Inflammatory macrophage (primary cell): ENCODE results near the gene AFG1L.
"Not testable (repeated sequence)": the region's sequence is repeated elsewhere in the genome, so short reads cannot be mapped to it uniquely, and the experiment has no call there.

Source experiments
- DNase-seq, 2 donors: peaks; one replicate each; pipeline ENCODE4 v3.0.0-alpha.2; 2020 to 2022

The AFG1L gene

DNA sequence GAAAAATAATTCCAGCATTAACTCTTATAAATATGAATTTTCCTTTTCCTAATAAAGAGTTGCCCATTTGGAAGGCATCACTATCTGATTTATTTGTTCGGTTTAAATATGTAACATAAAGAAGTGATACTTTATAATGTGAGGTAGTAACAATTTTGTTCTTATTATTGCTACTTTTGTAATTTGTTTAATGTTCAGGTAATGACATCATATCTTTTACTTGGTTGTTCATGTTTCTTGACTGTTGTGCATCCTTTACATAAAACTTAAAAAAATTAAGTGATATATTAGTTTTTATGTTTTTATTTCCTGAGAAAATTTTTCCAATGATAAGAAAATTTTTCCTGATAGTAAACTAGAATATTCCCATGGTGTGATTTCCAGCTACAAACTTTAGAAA is 124.6 kb downstream of the AFG1L start:
- no peak for DNase-seq

DNA sequence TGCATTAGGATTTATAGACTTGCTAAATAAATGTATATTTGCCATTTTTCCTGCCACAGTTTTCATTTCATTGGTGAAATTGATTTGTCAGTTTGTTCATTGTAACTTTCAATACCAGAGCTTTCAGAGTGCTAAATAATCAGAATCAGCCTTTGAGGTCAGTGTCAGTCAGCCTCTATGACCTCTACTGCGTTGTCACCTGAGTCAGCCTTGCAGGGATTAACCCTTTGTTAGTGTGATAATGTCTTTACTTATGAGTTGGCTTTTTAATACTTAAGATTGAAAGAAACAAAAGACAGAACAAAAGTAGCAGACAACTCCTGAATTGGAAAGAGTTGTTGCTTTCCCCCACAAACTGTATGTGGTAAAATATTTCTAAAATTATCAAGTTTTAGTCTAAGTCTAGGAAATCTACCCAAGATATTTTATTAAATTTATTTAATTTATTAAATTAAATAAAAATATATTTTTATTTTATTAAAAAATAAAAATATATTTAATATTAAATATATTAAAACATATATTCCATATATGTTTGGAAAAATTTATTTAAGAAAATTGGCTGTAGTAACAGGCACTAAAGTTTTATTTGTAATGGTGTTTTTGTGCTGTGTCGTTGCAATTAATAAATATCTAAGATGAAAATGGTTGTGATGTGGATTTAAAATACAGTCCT is 125.2 kb downstream of the AFG1L start:
- no peak for DNase-seq

DNA sequence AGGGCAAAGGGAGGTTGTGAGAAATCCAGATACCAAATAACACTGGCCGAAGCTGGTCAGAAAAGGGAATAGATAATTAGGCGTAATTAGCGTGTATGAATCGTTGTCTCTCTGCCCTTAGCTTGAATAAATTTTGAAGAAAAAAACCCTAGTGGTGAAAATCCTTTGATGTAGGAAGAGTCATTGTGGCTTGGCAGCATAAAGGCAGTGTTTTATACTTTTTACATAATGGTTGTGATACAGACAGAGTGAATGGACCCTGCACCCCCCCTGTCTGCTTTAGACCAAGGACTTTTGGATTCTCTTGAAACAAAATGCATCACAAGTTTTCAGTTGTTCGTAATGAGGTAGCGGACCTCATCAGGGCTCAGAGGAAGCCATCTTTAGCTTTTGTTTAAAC is 126.5 kb downstream of the AFG1L start:
- DNase-seq, result no peak

DNA sequence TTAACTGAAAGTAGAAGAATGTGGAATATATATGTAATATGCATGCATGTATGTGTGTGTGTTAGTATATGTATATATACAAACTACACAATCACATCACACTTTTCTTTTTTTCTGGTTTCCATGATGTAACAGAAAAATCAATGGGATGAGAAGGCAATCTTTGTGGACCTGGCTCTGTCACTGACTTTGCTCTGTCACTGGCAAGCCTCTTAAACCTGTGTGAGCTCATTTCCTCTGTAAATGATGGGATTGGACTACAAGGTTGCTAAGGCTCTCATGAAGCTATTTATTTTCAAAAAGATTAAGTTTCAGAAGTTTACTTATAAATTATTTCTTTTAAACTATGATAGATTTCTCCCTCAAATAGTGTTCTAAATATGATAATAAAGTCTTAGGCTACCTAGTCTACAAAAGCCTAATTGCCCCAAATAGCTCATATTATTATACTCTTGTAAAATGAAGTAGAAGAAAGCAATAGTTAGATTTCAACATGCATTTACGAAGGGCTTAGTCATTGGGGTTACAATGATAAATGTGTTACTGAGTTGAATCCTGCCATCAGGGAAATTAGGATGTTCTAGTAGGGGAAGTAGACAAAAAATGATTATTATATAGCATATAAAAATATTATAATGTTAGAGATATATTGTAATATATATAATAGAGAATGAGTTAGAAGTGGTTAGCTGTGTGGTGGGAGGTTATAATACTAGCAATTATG is 129.3 kb downstream of the AFG1L start:
- peak in 1 of 2 donors; percentile 4 for DNase-seq

DNA sequence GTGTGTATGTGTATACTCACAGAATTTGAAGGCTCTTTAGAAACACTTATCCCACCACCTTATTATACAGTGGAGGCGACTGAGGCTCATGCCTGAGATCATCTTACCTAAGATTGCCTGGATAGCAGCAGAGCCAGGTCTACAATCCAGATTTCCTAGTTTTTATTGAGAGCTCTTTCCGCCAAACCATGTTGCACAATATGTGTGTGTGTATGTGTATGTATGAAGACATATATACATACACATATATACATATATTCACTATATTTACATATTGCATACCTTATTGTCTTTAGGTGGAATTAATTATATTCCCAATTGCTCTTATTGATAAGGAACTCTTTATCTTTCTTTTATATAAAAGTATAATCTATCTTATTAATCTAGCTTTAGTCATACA is 130.6 kb downstream of the AFG1L start:
- DNase-seq, result no peak

DNA sequence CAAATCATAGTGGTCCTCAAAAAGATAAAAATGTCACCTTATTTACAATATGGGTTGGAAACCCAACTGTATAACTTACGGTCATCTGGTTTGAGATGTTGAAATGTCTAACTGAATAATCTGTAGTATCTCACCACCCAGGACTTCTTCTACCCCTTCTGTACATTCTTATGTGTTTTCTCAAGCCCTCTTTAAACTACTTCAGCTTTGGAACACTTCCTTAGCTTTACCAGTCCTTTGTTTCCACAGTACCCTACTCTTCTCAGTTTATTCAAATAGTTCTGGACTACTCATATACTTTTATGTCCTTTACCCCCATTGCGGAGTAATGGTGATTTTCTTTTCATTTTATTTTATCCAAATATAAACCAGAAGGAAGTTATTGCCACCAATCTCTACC is 137.3 kb downstream of the AFG1L start:
- no peak for DNase-seq

DNA sequence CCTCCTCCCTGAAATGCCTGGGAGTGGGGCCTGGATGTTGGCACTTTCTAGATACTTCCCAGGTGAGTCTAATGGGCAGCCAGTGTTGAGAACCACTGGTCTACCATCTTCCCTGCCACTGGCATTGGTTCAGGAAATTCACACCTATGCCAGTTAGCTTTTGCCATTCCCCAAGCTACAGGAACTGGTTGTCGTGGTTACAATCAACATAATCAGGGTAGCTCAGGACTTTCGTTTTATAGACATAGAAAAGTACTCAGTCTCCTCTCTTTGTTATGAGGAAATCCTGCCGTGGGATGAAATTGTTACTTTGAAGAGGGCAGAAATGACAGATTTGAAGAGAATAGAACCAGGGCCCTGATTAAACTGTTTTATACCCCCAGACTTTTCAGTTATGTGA is 137.9 kb downstream of the AFG1L start:
- DNase-seq, result no peak

DNA sequence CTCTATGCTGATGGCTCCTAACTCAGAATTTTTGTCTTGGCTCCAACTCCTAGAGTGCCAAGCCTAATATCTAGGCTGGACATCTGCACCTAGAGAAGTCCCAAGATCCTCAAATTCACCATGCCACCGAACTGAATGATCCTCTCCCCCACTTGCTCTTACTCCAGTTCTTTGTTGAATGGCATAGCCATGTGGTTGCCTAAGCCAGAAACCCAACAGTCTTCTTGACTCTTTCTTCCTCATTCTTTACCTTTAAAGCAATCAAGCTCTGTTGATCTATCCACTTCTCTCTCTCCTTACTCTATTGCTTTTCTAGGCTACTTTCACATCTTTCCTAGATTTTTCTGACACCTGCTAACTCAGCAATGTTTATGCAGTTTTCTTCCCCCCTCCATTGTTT is 139.4 kb downstream of the AFG1L start:
- DNase-seq, result no peak

DNA sequence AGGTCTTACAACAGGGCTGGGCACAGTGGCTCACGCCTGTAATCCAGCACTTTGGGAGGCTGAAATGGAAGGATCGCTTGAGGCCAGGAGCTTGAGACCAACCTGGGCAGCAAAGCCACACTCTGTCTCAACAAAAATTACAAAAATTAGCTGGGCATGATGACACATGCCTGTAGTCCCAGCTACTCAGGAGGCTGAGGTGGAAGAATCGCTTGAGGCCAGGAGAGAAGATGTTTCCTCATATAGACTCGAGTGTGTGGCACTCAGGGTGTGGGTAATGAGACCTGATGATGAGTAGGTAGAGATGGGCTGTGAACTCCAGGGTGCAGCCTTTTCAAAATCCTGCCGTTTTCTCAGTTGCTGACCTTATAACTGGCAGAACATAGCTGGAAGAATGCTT is 140.5 kb downstream of the AFG1L start:
- no peak for DNase-seq

DNA sequence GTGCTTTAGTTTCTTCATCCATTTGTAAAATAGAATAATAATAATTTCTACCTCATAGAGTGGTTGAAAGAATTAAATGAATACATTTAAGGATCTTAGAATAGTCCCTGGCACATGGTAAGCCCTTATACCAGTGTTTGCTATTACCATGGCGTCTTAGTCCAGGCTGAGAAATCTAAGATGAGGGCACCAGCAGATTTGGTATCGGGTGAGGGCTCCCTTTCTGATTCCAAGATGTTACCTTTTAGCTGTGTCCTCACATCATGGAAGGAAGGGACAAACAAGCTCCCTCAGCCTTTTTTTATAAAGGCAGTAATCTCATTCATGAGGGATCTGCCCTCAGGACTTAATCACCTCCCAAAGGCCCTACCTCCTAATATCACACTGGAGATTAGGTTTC is 141.9 kb downstream of the AFG1L start:
- DNase-seq, result no peak

DNA sequence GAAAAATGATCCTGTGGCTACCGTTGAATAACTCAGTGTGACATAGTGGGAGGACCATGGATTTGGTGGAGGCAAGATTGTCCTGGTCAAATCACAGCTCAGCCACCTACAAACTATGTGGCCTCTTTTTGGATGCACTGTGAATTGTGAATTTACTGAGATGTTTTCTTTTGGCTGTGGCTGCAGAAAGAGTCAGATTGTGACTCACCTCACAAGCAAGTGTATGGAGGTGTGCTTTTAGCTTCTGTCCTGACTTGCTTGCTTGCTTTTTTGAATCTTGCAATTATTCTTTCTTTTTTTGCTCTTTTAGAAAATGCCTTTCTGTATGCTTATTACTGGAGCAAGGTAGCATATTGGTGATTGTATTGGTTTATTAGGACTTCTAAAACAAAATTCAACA is 143.0 kb downstream of the AFG1L start:
- no peak for DNase-seq

DNA sequence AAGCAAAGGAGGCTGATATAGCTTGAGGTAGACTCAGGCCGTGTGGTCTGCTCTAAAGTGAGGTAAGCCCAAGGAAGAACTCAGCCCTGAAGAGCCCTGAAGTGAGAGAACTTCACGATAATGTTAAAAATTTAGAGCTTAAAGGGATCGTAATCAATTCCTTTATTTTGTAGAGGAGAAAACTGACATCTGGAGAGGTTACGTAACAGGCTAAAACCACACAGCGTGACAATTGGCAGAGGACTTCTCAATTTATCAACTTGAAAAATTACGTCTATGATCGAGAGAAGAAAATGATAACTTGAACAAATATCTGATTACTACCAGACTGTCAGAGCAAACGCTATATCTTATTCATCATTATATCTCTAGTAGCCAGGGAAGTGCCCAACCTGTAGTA is 144.1 kb downstream of the AFG1L start:
- DNase-seq, result peak; percentile 34 to 43

DNA sequence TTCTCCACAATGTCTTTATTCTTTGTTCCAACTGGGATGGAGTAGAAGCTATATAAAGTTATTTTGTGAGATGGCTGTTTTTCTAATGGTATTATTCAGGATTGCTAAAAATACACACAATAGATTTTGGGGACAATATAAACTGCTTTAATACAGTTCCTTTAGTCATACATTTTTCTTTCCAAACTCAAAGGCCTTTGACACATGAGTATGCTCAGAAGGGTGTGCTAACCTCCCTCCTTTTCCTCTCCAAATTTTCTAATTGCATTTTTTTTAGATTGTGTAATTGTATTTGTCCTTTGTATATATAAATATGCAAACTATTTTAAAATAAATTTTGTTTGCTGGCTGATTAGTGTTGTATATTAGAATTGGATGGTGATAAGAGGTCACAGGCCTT is 146.3 kb downstream of the AFG1L start:
- DNase-seq, result no peak

DNA sequence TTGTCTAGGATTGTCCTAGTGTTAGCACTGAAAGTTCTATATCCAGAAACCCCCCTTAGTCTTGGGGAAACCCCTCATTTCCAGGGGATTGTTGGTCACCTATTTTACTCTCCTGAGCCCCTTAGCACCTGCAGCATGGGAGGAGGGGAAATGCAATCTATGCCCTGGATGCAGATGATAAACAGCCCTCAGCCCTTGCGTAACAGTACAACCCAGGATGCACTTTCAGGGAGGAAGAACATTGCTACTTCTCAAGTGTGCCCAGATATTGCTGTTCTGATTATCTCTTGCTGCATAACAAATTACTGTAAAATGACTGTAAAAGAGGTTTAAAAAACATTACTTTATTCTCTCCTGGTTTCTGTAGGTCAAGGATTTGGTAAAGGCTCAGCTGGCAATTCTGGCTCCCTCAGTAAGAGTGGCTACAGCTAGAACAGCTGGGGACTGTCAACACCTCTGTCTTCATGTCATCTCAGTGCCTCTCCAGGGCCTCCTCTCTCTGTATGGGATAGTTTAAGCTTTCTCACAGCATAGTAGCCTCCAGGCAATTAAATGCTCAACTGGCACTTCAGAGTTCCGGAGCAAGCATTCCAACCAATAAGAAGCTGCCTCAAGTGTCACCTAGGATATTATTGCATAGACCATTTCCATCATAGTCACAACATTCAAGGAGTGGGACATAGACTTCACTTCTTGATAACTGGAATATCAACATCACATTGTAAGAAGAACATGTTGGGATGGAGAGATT is 148.1 kb downstream of the AFG1L start:
- DNase-seq, result no peak

DNA sequence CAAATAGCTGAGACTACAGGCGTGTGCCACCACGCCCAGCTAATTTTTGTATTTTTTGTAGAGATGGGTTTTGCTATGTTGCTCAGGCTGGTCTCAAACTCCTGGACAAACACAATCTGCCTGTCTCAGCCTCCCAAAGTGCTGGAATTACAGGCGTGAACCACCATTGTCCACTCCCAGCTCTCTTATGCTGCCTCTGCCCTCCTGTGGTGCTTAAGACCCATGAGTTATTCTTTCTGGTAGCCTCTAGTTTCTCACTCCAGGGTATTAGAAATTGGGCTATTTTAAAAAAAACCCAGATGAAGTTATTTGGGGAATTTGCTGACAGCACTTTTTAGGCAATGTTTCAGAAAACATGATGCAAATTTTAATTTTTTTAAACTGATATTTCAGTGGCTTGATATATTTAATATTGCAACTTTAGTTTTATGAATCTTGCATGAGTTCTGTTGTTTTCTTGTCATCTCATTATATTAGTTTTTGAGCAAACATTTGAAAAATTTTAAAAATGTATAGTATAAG is 151.8 kb downstream of the AFG1L start:
- no peak for DNase-seq

DNA sequence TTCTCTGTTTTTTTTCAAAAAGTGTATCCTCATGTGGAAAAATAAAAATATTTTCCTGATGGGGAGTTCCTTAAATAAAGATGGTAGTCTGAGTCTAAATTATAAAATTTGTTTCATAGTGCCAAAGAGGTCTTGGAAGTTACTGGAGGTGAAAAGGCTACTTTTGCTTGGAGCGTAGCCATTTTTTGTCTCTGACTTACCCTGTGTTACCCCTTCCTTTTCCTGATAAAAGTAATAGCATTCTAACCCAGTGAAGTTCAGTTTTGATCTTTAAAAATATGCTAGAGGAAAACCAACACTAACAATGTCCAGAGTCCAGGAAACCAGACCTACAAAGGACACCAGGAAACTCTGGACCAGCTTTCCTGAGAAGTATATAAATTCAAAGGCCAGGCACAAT is 153.6 kb downstream of the AFG1L start:
- no peak for DNase-seq

DNA sequence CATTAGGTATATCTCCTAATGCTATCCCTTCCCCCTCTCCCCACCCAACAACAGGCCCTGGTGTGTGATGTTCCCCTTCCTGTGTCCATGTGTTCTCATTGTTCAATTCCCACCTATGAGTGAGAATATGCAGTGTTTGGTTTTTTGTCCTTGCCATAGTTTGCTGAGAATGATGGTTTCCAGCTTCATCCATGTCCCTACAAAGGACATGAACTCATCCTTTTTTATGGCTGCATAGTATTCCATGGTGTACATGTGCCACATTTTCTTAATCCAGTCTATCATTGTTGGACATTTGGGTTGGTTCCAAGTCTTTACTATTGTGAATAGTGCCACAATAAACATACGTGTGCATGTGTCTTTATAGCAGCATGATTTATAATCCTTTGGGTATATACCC is 154.9 kb downstream of the AFG1L start:
- DNase-seq, result not testable (repeated sequence)

DNA sequence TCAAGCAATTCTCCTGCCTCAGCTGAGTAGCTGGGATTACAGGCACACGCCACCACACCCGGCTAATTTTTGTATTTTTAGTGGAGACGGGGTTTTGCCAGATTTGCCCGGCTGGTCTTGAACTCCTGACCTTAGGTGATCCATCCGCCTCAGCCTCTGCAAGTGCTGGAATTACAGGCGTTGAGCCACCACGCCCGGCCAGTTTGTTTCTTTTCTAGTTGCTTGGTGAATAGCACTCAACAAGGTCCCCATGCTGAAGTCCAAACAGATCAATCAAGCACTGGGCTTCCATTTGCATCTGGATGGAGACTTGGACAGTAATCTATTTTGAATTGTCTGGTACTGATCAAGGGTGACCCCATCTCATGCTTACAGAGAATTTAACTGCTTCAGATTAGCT is 157.0 kb downstream of the AFG1L start:
- DNase-seq, result no peak

DNA sequence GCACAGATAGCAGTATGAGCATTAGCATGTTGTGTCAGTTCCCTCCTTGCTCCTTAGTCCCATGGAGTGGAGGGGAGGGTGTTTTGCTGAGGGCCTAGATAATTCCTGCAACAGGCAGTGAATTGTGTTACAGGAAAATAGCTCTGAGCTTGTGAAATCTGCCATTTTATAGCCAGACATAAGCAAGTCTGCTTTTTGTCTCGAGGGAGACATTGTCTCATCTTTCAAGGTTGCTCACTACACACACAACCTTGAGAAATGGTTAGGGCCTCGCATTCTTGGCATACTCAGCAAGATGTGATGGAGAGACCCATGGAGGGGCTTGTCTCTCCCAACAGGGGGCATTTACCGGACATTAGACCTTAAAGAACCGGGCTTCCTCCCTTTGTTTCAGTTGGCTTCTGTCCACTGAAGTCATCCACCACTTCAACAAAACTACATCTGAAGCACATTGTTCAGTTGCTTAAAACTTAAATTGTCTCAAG is 157.9 kb downstream of the AFG1L start:
- no peak for DNase-seq

DNA sequence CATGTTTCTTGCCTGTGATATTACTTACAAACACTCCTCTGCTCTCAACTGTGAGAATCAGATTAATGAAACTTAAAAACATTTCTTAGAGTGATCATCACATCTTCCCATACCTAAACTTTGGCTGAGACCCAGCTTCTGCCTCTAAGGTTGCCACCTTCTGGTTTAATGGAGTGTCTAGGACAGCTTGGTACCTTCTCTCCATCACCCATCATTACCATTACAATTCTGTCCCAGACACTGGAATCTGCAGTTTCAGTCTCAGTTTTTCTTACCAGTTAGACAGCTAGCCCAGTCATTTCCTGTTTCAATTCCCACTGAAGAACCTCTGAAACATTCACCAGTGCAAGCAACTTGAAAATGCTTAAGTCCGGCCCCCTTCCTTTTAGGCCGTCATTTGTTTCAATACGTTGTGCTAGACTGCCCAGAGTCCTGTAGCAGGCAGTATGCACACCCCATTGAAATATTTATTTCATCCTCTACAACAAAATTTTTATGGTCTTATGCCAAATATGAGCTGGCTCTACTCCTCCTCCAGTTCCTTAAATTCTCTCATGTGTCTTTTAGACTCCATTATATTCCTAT is 158.8 kb downstream of the AFG1L start:
- peak; percentile 39 to 46 for DNase-seq

DNA sequence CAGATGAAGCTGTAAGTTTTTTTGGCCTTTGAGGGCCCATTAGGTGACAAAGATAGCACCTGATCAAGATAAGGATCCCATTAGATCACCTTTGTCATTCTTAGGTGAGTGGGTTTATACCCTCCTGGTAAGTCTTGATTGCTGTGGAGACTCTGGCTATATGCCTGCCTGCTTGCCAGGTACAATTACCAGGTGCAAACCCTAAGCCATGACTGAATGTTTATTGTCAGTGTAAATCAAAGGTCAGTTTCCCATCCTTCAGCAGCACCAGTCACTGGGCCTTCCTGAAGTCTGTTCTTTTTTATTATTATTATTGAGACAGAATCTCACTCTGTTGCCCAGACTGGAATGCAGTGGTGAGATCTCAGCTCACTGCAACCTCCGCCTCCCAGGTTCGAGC is 159.5 kb downstream of the AFG1L start:
- DNase-seq, result no peak

DNA sequence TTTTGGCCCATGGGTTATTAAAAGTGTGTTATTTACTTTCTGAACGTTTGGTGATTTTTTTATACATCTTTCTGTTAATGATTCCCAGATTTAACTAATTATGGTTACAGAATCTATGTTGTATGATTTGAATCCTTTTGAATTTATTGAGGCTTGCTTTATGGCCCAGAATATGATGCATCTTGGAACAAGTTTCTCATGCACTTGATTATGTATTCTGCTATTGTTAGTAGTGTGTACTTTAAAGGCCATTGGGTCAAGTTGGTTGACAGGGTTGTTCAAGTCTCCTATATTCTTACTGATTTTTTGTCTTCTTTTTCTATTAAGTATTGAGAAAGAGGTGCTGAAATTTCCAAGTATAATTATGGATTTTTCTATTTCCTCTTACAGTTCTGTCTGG is 160.8 kb downstream of the AFG1L start:
- no peak for DNase-seq

DNA sequence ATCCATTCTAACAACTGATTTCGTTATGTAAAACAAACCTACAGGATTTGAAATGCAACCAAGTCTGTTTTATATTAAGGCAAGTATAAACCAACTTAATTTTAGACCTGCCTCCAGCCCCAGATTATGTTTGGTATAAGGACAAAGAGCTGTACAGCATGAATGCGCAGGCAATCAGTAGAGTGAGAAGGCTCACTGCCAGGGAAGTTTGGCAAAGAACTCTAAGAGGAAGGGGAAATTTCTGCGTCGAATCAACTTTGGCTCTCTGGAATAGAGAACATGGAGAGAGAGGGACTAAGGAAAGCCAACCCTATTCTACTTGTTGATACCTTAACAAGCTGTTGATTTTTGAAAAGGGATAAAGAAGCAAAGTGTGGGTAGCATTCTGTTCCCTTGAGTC is 168.9 kb downstream of the AFG1L start:
- DNase-seq, result no peak
